Testis (tissue), 2 donors: ENCODE measurements around the gene CLEC18B.

Experiments
- CTCF ChIP-seq, 3 experiments: fragments of 450-650 bp in 2 of 3; fragments of 200-600 bp in 1 of 3; sonication (generic) in 1 of 3; IDR thresholded peaks; one replicate each; pipeline ENCODE4 v1.5.1; 2016 to 2019; ENCODE audit warnings: antibody characterized with exemption in 3 of 3, mild to moderate bottlenecking in 2 of 3, moderate library complexity in 1 of 3
- POLR2A ChIP-seq: fragments of 450-650 bp; IDR thresholded peaks from one replicate; pipeline ENCODE4 v1.6.1; 2017; ENCODE audit warnings: antibody characterized with exemption, mild to moderate bottlenecking, moderate library complexity

- TF ChIP-seq CTCF (IDR thresholded peaks at IDR 0.05): no peak
- no peak for TF ChIP-seq POLR2A
These were observed 42.6 kb upstream of the CLEC18B start for GRCh38 chr16:74463888-74464287.
